K562 (cell line): Measurements from ENCODE around the gene IL2.

Source experiments
- BRF2 ChIP-seq: IDR thresholded peaks from 3 replicates; pipeline ENCODE4 v1.6.1; 2011; ENCODE audit warnings: borderline replicate concordance, mild to moderate bottlenecking; ENCODE audit not compliant: insufficient read length, insufficient read depth
- CTCF ChIP-seq, 3 experiments: IDR thresholded peaks in 2 of 3; conservative IDR thresholded peaks in 1 of 3; 2 replicates each; pipeline ENCODE4 v1.5.1; 2011 to 2012; ENCODE audit warnings: low read length in 3 of 3, mild to moderate bottlenecking in 3 of 3, control low read depth in 2 of 3, improper control_type of control experiment in 1 of 3, inconsistent platforms in 1 of 3, low read depth in 1 of 3, mixed read lengths in 1 of 3, moderate library complexity in 1 of 3; ENCODE audit not compliant: insufficient read depth in 2 of 3
- KLF10 ChIP-seq: fragments of 250-450 bp; sonication (Bioruptor Pico); IDR thresholded peaks from 2 replicates; pipeline ENCODE4 v1.6.1; 2021; ENCODE audit warnings: matching md5 sums
- MAFK ChIP-seq: IDR thresholded peaks from 2 replicates; pipeline ENCODE4 v1.6.1; 2011; ENCODE audit warnings: low read length, improper control_type of control experiment
- NFYB ChIP-seq: IDR thresholded peaks from 2 replicates; pipeline ENCODE4 v1.6.1; 2011; ENCODE audit warnings: mild to moderate bottlenecking, moderate library complexity; ENCODE audit not compliant: insufficient read length; ENCODE audit errors: extremely low read depth
- POLR2A ChIP-seq: fragments of 450-650 bp; conservative IDR thresholded peaks from 2 replicates; pipeline ENCODE4 v1.6.1; 2016
- SIN3A ChIP-seq, 2 experiments: fragments of 150-350 bp in 1 of 2; IDR thresholded peaks; 2 replicates each; pipeline ENCODE4 v1.6.1; 2011 to 2016; ENCODE audit warnings: borderline replicate concordance in 2 of 2, low read depth in 2 of 2, low read length in 2 of 2, mild to moderate bottlenecking in 2 of 2, moderate library complexity in 2 of 2; ENCODE audit not compliant: control insufficient read depth in 1 of 2
- SPI1 ChIP-seq: IDR thresholded peaks from 2 replicates; pipeline ENCODE4 v1.6.1; 2011; ENCODE audit warnings: low read depth, low read length, control low read depth, borderline replicate concordance
- STAT5A ChIP-seq: IDR thresholded peaks from 2 replicates; pipeline ENCODE4 v1.6.1; 2012; ENCODE audit warnings: low read length, inconsistent platforms, borderline replicate concordance
- TEAD1 ChIP-seq, 2 experiments: fragments of 450-650 bp in 1 of 2; sonication (generic) in 1 of 2; formaldehyde crosslinking; IDR thresholded peaks; 2 replicates each; pipeline versions ENCODE4 v1.4.0 to v1.8.0; 2020 to 2022; ENCODE audit warnings: mild to moderate bottlenecking in 2 of 2, missing genetic modification reagents in 1 of 2
- TRIM24 ChIP-seq, 2 experiments: fragments of 450-650 bp; IDR thresholded peaks; 2 replicates each; pipeline ENCODE4 v1.6.1; 2016
- YY1 ChIP-seq, 3 experiments: IDR thresholded peaks; 2 replicates each; pipeline ENCODE4 v1.6.1; 2011; ENCODE audit warnings: low read length in 2 of 3, mild to moderate bottlenecking in 2 of 3, moderate library complexity in 2 of 3, borderline replicate concordance in 1 of 3, control low read depth in 1 of 3, low read depth in 1 of 3; ENCODE audit not compliant: insufficient read depth in 3 of 3, insufficient replicate concordance in 2 of 3, control insufficient read depth in 1 of 3, insufficient read length in 1 of 3; ENCODE audit errors: extremely low read depth in 1 of 3
- ZNF174 ChIP-seq: fragments of 250-450 bp; sonication (Bioruptor Pico); IDR thresholded peaks from 2 replicates; pipeline ENCODE4 v1.4.0; 2020; ENCODE audit warnings: mild to moderate bottlenecking

- TF ChIP-seq TRIM24 (IDR thresholded peaks at IDR 0.05) = no peak
- TF ChIP-seq BRF2 = no peak
- TF ChIP-seq ZNF174 = no peak
- no peak for TF ChIP-seq YY1 (IDR thresholded peaks at IDR 0.05; ENCODE audit: borderline replicate concordance in 1 of 3, control insufficient read depth in 1 of 3, extremely low read depth in 1 of 3, insufficient read depth in 3 of 3, insufficient read length in 1 of 3, insufficient replicate concordance in 2 of 3, low read depth in 1 of 3, low read length in 2 of 3)
- no peak for TF ChIP-seq SIN3A (IDR thresholded peaks at IDR 0.05; ENCODE audit: borderline replicate concordance in 2 of 2, control insufficient read depth in 1 of 2, low read depth in 2 of 2, low read length in 2 of 2)
- no peak for TF ChIP-seq CTCF (IDR thresholded peaks at IDR 0.05 in 2 of 3, conservative IDR thresholded peaks at IDR 0.05 in 1 of 3; ENCODE audit: insufficient read depth in 2 of 3, low read depth in 1 of 3, low read length in 3 of 3)
- no peak for TF ChIP-seq KLF10 (CRISPR knock-in tag)
- no peak for TF ChIP-seq POLR2A
- no peak for TF ChIP-seq MAFK
- TF ChIP-seq SPI1 = no peak
- TF ChIP-seq STAT5A = no peak
- TF ChIP-seq NFYB = no peak
- TF ChIP-seq TEAD1 (CRISPR knock-in tag; IDR thresholded peaks at IDR 0.05) = no peak
These were observed 25.4 kb upstream of the IL2 start for GRCh38 chr4:122481766-122482405.
